Cerebellar nuclear complex (tissue), 1 donor: ENCODE data around the gene NLE1.
A peak's percentile ranks its signal among the peaks of the same experiment; 100 is the strongest.
"Not testable (repeated sequence)": the region's sequence is repeated elsewhere in the genome, so short reads cannot be mapped to it uniquely, and the experiment has no call there.

Experiments
- DNase-seq, 2 experiments: peaks; one replicate each; lab custom pipeline; 2025; lab: John Stamatoyannopoulos, UW

NLE1 gene

DNA sequence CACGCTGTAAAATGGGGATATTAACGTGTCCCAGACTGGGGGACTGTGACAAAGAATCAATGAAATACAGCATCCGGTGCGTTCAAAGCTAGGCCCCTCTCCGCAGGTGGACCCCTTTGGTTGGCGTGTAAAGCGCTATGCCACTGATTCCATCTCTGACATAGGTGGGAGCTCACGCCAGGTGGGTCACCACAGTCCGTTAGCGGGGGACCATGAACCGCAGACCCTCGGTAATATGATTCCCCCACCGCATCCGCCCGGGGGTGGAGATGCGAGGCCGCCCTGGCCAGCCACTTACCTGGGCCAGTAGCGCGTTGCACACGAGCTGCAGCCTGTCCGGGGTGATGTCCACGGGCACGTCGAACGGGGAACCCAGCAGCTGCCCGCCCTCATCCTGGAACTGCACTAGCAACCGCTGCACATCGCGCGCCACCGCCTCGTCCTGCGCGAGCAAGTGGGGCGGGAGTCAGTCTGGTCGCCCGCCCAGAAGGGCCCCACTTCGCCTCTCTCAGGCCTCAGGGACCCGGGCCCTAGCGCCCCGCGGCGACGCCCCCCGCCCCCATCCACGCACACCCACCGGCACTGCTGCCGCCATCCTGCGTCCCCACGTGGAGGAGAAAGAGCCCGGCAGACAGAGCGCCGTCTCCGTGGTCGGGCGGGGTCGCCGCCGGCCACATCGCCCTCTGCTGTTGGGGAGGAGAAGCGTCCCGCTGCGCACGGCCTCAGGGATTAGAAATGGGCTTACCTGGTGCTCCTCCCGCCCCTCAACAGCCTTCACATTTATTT, at the start of gene NLE1:
Gene NLE1, minus strand, starts transcription at position 623 of the 786 bp plus-strand sequence. Its CDS starts 28 bp downstream, at position 595.
- DNase-seq = peak in 1 of 2 experiments; percentile 28

DNA sequence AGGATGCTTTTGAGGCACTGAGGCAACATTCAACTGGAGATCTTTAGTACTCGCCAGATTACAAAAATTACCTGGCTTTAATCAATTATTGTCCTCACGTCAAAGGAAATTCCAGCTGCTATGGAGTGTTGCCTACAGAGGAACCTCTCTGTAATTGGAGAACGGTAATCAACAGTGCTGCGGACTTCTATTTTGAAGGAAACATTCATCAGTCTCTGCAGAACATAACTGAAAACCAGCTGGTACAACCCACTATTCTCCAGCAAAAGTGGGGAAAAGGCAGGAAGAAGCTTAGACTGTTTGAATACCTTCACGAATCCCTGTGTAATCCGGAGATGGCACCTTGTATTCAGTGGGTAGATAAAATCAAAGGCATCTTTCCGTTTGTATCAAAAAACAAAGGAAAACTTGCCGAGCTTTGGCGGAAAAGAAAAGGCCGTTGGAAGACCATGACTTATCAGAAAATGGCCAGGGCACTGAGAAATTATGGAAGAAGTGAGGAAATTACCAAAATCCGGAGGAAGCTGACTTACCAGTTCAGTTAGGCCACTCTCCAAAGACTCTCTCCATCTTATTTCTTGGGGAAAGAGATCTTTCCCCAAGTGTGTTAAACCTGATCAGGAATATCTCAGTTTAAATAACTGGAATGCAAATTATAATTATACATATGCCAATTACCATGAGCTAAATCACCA, 49.0 kb upstream of the NLE1 start:
- no peak for DNase-seq

DNA sequence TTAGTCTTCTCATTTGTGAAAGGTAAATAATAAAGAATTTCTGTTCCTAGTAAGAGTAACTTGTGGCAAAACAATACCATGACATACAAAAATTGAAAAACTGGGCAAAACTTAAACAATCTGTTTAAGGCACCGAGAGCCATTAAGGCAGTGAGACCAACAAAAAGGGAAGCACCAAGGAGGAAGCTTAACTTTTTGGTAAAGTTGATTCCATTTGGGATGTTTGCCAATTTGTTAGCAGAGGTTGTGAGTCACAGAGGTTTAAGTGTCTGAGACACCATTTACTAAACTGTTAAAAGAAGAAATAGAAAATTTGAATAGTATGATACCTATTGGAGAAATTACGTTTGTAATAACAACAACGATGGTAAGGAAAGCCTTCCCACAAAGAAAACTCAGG, 47.2 kb upstream of the NLE1 start:
- DNase-seq = no peak

DNA sequence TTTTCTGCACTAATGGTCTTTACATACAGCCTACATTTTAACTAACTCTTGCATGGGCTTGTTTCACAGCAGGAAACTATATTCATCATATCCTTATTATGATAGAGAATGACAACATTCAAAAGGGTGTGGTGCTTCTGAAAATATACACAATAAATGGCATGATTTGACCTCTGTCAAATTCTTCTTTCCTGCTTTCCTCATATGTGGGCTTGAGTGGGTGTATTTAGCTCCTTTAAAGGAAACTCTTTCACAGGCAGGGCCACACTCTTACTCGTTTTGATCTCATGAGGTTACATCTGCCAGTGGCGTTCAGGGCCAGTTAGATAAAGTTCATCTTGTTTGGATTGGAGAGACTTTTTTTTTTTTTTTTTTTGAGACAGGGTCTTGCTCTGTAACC, 46.0 kb upstream of the NLE1 start:
- no peak for DNase-seq

DNA sequence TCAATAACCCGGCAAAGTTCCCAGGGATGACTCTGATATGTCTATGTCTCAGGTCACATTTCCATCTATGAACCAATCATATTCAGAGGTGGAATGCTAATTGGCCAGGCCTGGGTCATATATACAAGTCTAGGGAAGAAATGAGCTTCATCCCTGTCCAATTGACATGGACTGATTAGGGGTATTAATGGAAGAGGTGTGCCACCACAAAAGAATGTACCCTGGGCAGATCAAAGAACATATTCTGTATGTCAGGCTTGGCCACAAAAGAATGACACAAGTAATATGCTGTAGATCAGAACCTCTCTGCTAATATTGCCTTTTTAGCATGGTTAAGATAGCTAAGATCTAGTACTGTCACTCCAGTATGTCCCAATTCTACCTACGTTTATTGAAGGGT, 45.4 kb upstream of the NLE1 start:
- DNase-seq = no peak

GRCh38 chr17:35185849-35186248, 43.7 kb upstream of the NLE1 start:
- DNase-seq = no peak

- DNase-seq = no peak
Observed at GRCh38 chr17:35184274-35184673, 42.2 kb upstream of the NLE1 start.

GRCh38 chr17:35183332-35183731, 41.2 kb upstream of the NLE1 start:
- no peak for DNase-seq

DNA sequence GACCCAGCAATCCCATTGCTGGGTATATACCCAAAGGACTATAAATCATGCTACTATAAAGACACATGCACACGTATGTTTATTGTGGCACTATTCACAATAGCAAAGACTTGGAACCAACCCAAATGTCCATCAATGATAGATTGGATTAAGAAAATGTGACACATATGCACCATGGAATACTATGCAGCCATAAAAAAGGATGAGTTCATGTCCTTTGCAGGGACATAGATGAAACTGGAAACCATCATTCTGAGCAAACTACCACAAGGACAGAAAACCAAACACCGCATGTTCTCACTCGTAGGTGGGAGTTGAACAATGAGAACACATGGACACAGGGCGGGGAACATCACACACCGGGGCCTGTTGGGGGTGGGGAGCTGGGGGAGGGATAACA, 37.3 kb upstream of the NLE1 start:
- DNase-seq = not testable (repeated sequence)

DNA sequence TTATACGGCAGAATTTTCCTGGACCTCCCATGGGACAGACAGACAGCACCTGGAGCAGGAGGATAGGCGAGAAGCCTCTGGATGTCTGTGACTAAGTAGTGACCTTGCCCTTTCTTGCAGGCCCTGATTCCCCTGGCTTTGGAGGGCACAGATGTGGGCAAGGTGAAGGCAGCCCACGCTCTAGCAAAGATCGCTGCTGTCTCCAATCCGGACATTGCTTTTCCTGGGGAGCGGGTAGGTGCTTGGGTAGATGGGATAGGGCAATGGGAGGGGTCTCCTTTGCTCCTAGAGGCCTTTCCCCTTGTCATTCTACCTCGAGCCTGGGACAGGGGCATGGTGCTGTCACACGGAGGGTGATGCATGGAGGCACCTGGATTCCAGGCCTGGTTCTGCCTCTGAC, 34.8 kb upstream of the NLE1 start:
- DNase-seq = no peak

- DNase-seq = no peak
Observed at GRCh38 chr17:35175638-35176415, 33.7 kb upstream of the NLE1 start.

DNA sequence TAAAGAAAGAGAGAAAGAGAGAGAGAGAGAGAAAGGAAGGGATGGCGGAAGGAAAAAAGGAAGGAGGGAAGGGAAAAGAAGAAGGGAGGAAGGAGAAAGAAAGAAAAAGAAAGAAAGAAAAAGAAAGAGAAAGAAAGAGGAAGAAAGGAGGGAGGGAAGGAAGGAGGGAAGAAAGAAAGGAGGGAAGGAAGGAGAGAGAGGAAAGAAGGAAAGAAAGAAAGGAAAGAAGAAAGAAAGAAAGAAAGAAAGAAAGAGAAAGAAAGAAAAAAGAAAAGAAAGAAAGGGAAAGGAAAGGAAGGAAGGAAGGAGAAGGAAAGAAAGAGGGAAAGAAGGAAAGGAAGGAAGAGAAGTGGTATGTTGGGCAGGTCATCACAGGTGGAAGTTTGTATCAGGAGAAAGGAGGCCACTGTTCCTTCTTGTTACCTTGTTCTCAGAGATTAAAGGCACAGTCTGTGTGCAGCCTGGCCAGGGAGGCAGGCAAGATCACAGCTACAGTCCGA, 32.8 kb upstream of the NLE1 start:
- no peak for DNase-seq

DNA sequence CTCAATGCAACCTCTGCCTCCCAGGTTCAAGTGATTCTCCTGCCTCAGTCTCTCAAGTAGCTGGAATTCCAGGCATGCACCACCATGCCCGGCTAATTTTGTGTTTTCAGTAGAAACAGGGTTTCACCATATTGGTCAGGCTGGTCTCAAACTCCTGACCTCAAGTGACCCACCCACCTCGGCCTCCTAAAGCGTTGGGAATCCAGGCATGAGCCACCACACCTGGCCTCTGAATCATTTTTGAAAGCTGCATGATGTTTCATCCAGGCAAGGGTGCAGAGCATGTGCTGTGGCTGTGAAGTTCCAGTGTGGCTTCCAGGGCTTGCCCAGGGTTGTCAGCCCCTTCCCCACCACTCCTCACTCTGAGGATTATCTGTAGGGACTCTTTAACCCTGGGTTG, 30.2 kb upstream of the NLE1 start:
- not testable (repeated sequence) for DNase-seq

- no peak for DNase-seq
Observed at GRCh38 chr17:35171834-35172233, 29.7 kb upstream of the NLE1 start.

- no peak for DNase-seq
Observed at GRCh38 chr17:35170968-35171771, 29.1 kb upstream of the NLE1 start.

DNA sequence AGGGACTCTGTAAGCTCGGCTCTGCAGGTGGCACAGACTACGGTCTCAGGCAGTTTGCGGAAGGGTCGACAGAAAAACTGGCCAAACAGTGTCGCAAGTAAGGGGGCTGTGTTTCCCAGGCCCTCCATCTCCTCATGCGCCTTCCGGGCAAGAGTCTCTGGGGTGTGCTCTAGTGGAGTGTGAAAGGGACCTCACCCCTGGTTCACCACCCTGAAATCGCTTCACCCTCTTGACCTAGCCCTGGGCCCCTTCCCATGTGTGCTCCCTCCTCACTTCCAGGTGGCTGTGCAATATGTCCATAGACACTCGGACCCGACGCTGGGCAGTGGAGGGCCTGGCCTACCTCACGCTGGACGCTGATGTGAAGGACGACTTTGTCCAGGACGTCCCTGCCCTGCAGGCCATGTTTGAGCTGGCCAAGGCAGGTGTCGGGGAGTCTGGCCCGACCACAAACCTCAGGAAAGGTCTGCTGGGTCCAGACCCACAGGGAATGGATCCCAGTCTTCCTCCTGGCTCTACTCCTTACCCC, 27.8 kb upstream of the NLE1 start:
- DNase-seq = no peak

GRCh38 chr17:35167666-35168065, 25.6 kb upstream of the NLE1 start:
- DNase-seq = no peak

DNA sequence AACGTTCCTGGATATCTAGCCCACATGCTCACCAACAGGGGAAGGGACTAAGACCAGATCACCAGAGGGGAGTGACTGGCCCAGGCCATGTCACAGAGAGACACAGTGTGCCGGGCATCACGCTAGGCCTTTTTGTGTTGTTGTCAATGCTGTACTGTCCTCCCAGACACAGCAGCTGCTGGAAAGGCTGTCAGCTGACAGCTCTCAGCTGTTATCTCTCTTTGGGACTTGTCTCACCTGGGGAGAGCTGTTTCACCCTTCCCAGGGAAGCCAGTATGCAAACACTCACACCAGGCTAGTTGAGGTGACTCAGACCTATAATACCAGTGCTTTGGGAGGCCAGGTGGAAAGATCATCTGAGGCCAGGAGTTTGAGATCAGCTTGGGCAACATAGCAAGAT, 24.9 kb upstream of the NLE1 start:
- DNase-seq = no peak

- DNase-seq = no peak
Observed at GRCh38 chr17:35166526-35166925, 24.4 kb upstream of the NLE1 start.

GRCh38 chr17:35164716-35165115, 22.6 kb upstream of the NLE1 start:
- no peak for DNase-seq

DNA sequence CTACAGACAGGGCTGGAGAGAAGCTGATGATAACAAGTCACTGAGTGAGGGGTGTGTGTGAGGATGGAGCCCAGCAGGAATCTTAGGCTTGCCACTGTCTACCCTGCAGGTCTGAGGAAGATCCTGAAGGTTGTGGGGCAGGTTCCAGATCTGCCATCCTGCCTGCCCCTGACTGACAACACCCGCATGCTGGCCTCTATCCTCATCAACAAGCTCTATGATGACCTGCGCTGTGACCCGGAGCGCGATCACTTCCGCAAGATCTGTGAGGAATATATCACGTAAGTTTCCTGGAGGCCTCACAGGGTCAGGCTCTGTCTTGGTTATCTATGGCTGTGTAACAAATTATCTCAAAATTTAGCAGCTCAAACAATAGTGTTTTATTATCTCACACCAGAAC, 21.8 kb upstream of the NLE1 start:
- no peak for DNase-seq
